CD4-positive, alpha-beta T cell treated with Interleukin-2 at 100 ng/mL for 4 hours (primary cell): ENCODE measurements around the gene LAMB2.

Experiments
- DNase-seq: peaks from one replicate; pipeline ENCODE4 v3.0.0-alpha.2; 2020; ENCODE audit warnings: low spot score

LAMB2 gene

GRCh38 chr3:49121132-49121736, 11.6 kb downstream of the LAMB2 start:
- DNase-seq = no peak

DNA sequence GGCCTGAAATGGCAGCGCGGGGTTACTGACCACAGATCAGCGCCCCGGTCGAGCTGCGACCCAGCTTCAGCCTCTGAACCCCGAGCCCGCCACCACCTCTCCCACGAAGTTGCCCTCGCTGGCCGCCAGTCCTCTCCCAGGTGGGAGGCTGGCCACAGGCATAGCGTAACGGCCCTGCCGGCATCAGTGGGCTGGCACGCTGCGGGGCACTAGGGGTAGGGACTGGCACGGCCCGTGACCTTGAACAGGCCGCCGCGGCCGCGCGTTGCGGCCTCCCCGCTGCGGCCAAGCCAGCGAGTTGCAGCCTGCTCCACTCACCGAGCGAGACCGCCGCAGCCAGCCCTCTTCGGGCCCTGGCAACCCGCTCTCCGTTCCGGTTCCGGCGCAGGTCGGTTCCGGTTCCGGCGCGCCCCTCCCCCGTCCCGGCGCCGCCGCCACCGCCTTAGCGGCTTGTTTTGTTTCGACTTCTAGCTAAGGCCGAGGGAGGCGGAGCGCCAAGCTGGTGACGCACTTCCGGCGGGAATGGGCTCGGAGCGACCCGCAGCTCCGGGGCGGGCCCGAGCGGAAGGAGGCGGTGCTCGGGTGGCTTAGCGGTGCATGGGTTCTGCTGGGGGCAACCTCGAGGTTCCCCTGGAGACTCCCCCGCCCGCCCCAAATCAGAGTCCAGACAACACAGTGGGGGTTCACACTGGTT, 12.3 kb downstream of the LAMB2 start, which contains the start of gene USP19:
Gene USP19, minus strand, starts transcription at position 386 of the 694 bp plus-strand sequence. CDS start 1,678 bp downstream, outside the sequence.
- DNase-seq = peak; percentile 93

GRCh38 chr3:49120096-49120437, 12.8 kb downstream of the LAMB2 start:
- no peak for DNase-seq

- DNase-seq = no peak
Measured at GRCh38 chr3:49119439-49119838, 13.4 kb downstream of the LAMB2 start.

DNA sequence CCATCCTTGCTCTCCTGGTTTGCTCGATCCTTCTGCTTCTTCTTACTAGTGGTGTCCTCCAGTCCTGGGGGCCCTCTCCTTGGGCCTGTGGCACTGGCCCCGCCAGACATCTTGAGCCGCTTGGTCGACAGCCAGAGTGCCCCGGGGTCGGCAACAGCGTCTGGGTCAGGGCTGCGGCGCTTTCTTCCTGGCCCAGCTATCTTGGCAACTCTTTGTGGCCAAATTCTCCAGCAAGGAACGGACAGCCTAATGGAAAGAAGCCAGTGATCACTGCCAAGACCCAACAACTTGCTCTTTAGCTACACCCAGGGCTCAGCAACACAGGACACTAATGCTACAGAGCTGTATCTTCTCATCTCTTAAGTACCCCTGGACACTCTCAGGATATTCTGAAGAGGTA, 13.8 kb downstream of the LAMB2 start:
- no peak for DNase-seq

DNA sequence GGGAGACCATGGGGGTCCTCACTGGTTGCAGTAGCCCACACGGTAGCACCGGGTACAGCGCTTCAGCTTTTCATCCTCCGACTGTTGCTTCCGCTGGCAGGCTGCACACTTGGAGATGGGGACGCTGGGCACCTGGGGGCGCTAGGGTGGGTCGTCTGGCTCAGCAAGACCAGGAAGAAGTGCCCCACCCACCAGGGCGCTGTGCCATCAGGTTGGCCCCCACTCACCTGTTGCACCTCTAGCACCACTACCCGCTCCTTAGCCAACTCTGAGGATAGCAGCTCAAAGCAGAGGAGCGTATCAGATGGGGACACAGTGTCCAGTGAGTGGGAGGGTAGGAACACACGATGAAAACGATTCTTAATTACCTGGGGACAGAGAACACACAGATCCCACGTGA, 20.6 kb downstream of the LAMB2 start:
- DNase-seq = no peak

DNA sequence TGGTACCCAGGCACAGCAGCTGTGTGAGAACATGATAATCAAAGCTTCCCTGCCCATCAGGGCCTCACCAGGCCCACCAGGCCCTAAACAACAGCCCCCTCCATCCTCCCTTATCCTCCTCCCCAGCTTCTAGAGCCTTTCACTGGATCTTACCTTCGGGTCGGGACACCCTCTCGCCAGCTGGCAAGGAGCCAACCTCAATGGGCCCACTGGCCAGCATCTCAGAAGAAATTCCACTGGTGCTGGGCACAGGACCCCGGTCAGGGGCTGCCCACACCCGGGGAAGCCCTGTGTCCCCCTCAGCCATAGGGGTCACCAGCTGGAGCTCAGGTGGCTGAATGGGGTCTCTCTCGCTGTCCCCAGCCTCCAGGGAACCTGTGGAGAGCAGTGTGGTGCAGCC, 21.5 kb downstream of the LAMB2 start:
- no peak for DNase-seq

DNA sequence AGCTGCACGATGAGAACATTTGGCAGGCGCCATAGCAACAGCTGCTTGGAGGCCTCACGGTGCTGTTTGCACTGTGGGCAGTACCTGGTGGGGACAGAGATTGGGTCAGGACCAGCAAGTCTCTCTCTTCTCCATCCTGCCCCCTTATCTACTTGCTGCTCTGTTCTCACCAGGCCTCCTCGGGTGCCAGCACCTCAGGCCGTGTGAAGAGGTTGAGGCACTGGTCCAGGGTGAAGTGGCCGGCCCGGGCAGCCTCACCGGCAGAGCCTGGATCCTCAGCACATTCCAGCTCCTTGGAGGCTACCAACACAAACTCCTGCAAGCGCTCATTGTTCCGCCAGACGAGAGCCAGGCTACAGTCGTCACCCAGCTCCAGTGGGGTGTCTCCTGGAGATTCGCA, 22.1 kb downstream of the LAMB2 start:
- DNase-seq = no peak

DNA sequence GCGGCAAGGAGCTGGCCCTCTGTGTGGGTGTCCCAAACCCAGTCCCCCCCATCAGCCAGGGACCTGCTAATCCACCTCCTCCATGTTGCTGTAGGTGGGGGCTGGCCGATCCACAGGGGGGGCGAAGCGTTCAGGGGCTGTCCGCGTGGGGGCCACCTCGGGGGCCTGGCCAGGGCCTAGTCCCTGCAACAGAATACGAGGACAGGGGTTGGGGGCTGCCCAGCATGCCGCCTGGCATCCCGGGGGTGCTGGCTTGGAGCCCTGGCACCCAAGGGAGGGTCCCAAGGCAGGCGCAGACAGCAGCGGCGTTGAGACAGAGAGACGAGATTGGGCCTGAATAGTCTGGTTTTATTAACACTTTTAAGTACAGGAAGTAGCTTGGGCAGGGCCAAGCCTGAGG, 24.5 kb downstream of the LAMB2 start:
- DNase-seq = no peak

- peak; percentile 92 for DNase-seq
Measured at GRCh38 chr3:49104427-49105291, 28.2 kb downstream of the LAMB2 start, which contains the start of gene QARS1. Gene QARS1, minus strand, starts transcription at chr3:49104757. Its CDS starts 24 bp downstream, at chr3:49104733.

DNA sequence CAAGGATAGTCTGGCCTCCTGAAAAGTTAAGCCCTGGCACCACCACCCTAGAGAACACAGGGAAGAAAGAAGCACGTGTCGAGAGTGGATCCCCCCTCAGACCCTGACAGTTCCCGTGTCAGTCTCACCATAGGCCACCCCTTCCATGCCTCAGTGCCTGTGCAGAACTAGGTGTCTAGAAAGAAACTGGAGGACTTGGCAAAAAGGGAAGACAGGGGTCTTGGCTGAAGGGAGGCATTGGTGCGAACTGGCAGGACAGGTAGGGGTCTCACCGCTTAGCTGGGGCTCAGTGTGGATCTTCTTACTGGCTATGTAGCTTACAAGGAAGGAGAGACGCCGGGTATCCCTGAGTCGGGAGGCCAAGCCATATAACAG, 28.8 kb downstream of the LAMB2 start:
- DNase-seq = no peak

GRCh38 chr3:49100046-49100615, 32.7 kb downstream of the LAMB2 start:
- no peak for DNase-seq

- no peak for DNase-seq
Measured at GRCh38 chr3:49098910-49099630, 33.8 kb downstream of the LAMB2 start.

- DNase-seq = no peak
Measured at GRCh38 chr3:49098429-49098828, 34.4 kb downstream of the LAMB2 start.

DNA sequence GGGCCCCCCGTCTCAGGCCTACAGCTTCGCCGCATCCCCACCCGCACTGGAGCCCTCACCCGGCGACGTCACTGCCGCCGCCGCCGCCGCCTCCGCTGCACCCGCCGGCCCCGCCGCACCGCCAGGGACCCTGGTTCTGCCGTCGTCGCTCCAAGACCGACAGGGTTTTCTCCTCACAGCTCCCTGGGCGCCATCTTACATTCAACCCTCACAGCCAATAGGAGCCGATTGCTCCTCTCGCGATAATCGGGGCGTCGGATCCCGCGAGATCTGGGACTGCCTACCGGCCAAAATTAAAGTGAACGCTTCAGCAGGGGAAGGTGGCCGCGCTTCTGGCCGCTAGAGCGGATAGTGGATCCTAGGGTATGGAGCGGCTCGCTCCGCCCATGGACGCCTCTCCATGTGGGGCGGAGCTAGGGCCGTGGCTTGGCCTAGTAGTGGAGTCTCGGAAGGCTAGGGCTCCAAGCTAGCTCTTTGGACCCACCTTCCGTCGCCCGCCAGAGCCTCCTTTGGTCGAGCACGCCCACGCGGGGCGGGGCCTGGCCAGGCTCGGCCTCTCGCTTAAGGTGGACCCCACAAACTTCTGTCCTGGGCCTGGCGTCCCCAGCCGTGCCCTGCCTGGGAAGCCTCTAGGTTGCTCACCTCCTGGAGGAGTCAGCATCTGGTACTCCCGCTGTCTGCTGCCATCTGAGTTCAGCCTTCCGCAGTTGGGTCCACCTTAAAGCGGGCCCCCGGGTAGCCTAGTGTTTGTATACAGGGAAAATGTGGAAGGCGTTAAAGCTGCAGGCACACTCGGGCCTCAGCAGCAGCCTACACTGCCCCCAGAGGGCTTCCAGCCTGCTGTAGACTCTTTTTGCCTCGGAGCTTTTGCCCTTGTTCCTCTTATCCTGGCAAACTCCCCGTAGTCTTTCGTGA, 38.7 kb downstream of the LAMB2 start, which contains the start of gene QRICH1:
Gene QRICH1, minus strand, starts transcription at position 219 of the 915 bp plus-strand sequence. CDS start 17,054 bp downstream, outside the sequence.
- peak; percentile 98 for DNase-seq

DNA sequence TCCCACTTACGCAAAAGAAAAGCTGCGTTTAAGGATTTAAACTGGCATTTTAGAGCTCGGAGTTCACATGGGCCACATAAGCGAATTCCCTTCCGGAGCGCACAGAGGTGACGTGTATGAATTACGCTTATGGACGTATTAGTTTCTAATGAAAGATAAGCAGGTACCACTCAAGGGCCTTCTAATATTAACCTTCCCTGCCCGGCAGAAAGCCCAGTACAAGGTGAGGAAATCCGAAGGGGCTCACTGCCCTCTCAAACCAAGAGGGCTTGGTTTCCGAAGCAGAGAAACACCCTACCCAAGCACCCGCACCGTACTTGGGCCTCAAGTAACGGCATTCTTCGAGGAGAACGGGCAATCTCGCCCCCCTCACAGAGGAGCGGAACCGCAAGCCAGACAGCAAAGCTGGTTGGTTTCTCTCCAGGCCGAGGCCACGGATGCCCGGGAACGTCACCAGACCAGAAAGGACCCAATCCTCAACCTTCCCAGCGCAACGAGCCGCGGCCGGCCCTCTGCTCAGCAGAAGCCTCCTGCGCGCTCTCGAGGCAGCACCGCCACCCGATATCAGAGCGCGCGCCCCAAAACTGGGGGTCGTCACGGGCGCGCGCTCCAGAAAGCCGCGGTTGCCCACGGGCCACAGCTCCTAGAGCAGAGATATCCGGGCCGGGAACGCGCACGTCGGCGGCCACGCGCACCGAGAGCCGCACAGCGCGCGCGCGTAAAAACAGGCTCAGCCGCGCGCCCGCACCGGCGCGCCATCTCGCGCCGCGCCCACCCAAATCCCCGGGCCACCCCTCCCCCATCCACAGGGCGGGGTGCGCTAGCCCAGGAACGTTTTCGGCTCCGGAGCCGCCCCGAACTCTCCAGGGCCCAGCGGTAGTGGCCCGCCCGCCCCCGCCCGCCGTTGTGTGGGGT, 39.7 kb downstream of the LAMB2 start:
- peak; percentile 81 for DNase-seq

DNA sequence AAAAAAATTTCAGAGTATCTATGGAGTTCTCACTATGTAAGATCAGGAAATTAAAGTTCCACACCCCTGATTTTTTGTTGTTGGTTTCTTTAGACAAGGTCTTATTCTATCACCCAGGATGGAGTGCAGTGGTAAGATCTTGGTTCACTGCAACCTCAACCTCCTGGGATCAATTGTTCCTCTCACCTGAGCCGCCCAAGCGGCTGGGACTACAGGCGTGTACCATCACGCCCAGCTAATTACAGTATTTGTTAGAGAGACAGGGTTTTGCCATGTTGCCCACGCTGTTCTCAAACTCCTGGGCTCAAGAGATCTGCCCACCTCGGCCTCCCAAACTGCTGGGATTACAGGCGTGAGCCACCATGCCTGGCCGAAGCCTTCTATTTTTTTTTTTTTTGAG, 51.4 kb downstream of the LAMB2 start:
- DNase-seq = no peak

- no peak for DNase-seq
Measured at GRCh38 chr3:49079270-49079669, 53.6 kb downstream of the LAMB2 start.

DNA sequence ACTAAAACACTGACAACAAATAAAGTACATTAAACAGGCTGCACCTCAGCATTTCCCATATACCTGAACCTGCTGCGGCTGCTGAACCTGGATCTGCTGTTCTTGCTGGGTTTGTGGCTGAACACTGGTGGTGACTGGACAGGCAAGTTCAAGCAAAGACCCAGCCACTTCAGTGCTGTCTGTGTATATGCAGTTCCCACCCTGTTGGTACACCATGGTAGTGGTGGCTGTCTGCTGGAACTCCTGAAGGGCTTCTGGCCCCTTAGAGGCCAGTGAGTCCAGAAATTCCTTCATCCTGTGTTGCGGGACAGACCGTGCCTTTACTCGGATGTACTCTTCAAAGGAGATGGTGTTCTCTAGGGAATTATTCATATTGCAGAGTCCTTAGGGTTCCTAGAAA, 56.2 kb downstream of the LAMB2 start:
- no peak for DNase-seq

- DNase-seq = no peak
Measured at GRCh38 chr3:49076116-49076515, 56.7 kb downstream of the LAMB2 start.
